ENCODE data around the gene KRT78. TPM values are rescaled to one million over a fixed set of nuclear protein-coding genes. Genes with fewer than 3 reads are reported as not detected.

Gene KRT78
- polyA plus RNA-seq, 2 of the 4 experiments (the other 2 are of a cell fraction): 0.09 to 0.12 TPM

DNA sequence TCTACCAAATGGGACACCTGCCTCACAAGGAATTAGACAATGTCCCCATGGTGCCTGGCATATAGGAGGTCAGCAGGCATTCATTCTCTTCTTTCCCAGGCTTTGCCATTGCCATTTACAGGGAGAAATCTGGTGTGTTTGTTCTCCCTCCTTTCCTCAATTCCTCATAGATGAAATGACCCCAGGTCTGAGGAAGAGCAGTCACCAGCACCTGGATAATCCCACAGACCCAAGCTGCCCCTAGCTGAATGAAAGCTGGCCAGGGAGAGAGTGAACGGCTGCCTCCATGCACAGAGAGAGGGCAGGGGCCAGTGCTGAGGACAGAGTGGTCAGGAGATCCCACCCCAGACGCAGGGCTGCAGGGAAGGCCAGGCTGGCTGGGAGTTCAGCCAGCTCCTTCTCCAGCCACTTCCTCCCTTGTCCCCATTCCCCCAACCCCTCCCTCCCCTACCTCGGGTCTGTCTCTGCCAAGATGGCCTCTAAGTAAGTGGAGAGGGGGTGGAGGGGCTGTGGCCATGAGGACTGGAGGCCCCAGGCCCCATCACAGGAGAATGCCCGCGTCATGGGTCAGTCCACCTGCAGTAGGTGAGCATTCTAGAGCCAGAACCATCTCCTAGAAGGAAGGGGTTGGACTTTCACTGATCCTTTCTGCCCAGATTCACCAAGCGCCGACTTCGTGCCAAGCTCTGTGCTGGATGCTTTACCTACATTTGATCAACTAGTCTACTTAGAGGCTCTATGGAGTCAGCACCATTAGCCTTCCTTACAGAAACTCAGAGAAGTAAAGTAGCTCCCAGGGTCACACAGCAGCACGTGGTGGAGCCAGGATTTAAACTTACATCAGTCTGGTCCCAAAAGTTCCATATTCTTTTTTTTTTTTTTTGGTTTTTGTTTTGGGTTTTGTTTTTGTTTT, 32.9 kb downstream of the KRT78 start:
- H3K9me3 ChIP-seq: no peaks in the 10 kb centered on the region
- no peak overlapping the region for H3K4me2 ChIP-seq
- peaks cover 27% of the 10 kb centered on the region for H3K4me1 ChIP-seq
- H3K4me3 ChIP-seq: no peak overlapping the region
- TF ChIP-seq TP53 (CRISPR knock-in tag; IDR thresholded peaks at IDR 0.05): no peak
- no peak for TF ChIP-seq HMGXB4 (CRISPR knock-in tag; IDR thresholded peaks at IDR 0.05; ENCODE audit: borderline replicate concordance)
- TF ChIP-seq POLR2A (IDR thresholded peaks at IDR 0.05; ENCODE audit: low read length): no peak
- no peak for TF ChIP-seq MAZ (IDR thresholded peaks at IDR 0.05; ENCODE audit: borderline replicate concordance, low read depth, low read length)
- H3K27ac ChIP-seq: 0 out of 6 replicates have a peak overlapping the region, but pooled peaks of 1 of the 2 experiments have one; percentile 23
- CTCF ChIA-PET: interaction anchor here (0.6 to 1.4 kb wide), 7 partner anchors 8 to 519 kb away, joined by 3 to 5 read pairs (median 4); no protein-coding TSS in a partner anchor
- POLR2A ChIA-PET: no interaction called here
- no peak for DNase-seq (ENCODE audit: low read depth in 1 of 2, low spot score in 1 of 2)
- no peak for FAIRE-seq
- ATAC-seq: no peak
- WGBS (ENCODE audit: missing lambda C conversion rate): 93% methylated on average over 9 of the region's 9 CpGs

DNA sequence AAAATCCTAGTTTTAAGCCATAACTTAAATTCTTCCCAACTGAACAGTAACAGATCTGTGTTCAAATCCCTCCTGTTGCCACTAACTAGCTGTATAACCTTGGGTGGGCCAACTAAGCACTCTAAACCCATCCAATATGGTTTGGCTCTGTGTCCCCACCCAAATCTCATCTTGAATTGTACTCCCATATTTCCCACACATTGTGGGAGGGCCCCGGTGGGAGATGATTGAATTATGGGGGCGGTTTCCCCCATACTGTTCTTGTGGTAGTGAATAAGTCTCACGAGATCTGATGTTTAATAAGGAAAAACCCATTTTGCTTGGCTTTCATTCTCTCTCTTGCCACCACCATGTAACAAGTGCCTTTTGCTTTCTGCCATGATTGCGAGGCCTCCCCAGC, 33.6 kb downstream of the KRT78 start:
- CTCF ChIA-PET: interaction anchor here (1.2 kb wide), 2 partner anchors 9 to 50 kb away, joined by 3 read pairs; no protein-coding TSS in a partner anchor
- no peak overlapping the region for H3K4me3 ChIP-seq
- H3K27ac ChIP-seq: no peak overlapping the region
- H3K9me3 ChIP-seq: no peaks in the 10 kb centered on the region
- peaks cover 26% of the 10 kb centered on the region for H3K4me1 ChIP-seq
- no peak for TF ChIP-seq FOSB (CRISPR knock-in tag; IDR thresholded peaks at IDR 0.05)
- no peak for TF ChIP-seq CBX8 (IDR thresholded peaks at IDR 0.05)
- TF ChIP-seq JUNB (IDR thresholded peaks at IDR 0.05): no peak
- TF ChIP-seq, protein P1, sequence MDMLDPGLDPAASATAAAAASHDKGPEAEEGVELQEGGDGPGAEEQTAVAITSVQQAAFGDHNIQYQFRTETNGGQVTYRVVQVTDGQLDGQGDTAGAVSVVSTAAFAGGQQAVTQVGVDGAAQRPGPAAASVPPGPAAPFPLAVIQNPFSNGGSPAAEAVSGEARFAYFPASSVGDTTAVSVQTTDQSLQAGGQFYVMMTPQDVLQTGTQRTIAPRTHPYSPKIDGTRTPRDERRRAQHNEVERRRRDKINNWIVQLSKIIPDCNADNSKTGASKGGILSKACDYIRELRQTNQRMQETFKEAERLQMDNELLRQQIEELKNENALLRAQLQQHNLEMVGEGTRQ (IDR thresholded peaks at IDR 0.05): no peak
- no peak for TF ChIP-seq FOXS1 (CRISPR knock-in tag; IDR thresholded peaks at IDR 0.05)
- no peak for TF ChIP-seq BCL3 (IDR thresholded peaks at IDR 0.05)
- no peak for TF ChIP-seq CEBPB (IDR thresholded peaks at IDR 0.05)
- TF ChIP-seq ZNF302 (CRISPR knock-in tag; IDR thresholded peaks at IDR 0.05): no peak
- TF ChIP-seq EHMT2 (IDR thresholded peaks at IDR 0.05; ENCODE audit: low read depth): no peak
- no peak for TF ChIP-seq HEYL (CRISPR knock-in tag; IDR thresholded peaks at IDR 0.05)
- TF ChIP-seq RFX5 (IDR thresholded peaks at IDR 0.05): no peak
- no peak for TF ChIP-seq HMGXB4 (CRISPR knock-in tag; IDR thresholded peaks at IDR 0.05; ENCODE audit: borderline replicate concordance)
- no peak for TF ChIP-seq BHLHE40 (IDR thresholded peaks at IDR 0.05; ENCODE audit: low read depth, low read length)
- TF ChIP-seq ZSCAN20 (CRISPR knock-in tag; IDR thresholded peaks at IDR 0.05): no peak
- no peak for TF ChIP-seq HOXB13 (CRISPR knock-in tag; IDR thresholded peaks at IDR 0.05; ENCODE audit: low read depth)
- no peak for TF ChIP-seq HOXB5 (CRISPR knock-in tag; IDR thresholded peaks at IDR 0.05)
- 91% methylated on average over 4 of the region's 4 CpGs for WGBS (ENCODE audit: missing lambda C conversion rate)
- ATAC-seq: no peak
- POLR2A ChIA-PET: no interaction called here
- H3K4me2 ChIP-seq: no peak overlapping the region
- DNase-seq (ENCODE audit: low read depth in 1 of 2, low spot score in 1 of 2): no peak
- no peak for FAIRE-seq

All from A549 (cell line).